ENCODE results near the gene CCL18. TPM values are rescaled to one million over a fixed set of nuclear protein-coding genes. Genes with fewer than 3 reads are reported as not detected.
"Not testable (repeated sequence)": the region's sequence is repeated elsewhere in the genome, so short reads cannot be mapped to it uniquely, and the experiment has no call there.

The CCL18 gene
- total RNA-seq, 1 experiment from 2014 or later, result not detected

- in situ Hi-C loops (cut with HindIII; ENCODE audit: low pct_unique_long_range_greater_than_20kb, low sequenced_read_pairs), result no loop called here
- intact Hi-C loops (cut with micrococcal nuclease; ENCODE audit: unreplicated experiment), result no loop called here
- no peaks in the 10 kb centered on the region for H3K27me3 ChIP-seq (ENCODE audit: control insufficient read depth, insufficient read depth, low read length)
- H3K4me1 ChIP-seq (ENCODE audit: control insufficient read depth, insufficient read depth, low read length), result no peaks in the 10 kb centered on the region
- DNase-seq (ENCODE audit: low read depth, low spot score) (no peak), ATAC-seq (peak; percentile 78)
- no peaks in the 10 kb centered on the region for H3K9me3 ChIP-seq (ENCODE audit: control insufficient read depth, insufficient read depth, low read depth, low read length)
- no TSS peak for BruUV-seq (replicated peaks)
- H3K4me3 ChIP-seq (ENCODE audit: low read depth in 2 of 2, low read length in 2 of 2), result no peak overlapping the region
- no peaks in the 10 kb centered on the region for H3K36me3 ChIP-seq (ENCODE audit: control insufficient read depth, insufficient read depth, low read length)
- TF ChIP-seq POLR2AphosphoS5 (IDR thresholded peaks at IDR 0.05; ENCODE audit: low read depth, low read length) (no peak), TCF7L2 (IDR thresholded peaks at IDR 0.05; ENCODE audit: low read depth, low read length) (no peak), REST (IDR thresholded peaks at IDR 0.05; ENCODE audit: insufficient read depth in 1 of 2, low read depth in 2 of 2, low read length in 1 of 2) (no peak), SIN3A (IDR thresholded peaks at IDR 0.05; ENCODE audit: borderline replicate concordance, insufficient read depth, low read depth, low read length) (no peak), CTCF (IDR thresholded peaks at IDR 0.05) (peak; percentile 8; the same call in 1 of the 2 replicates)
- ChIA-PET POLR2A (no interaction called here), CTCF (interaction anchor here (0.6 kb wide), 1 partner anchor 93 kb away, joined by 5 read pairs; no protein-coding TSS in a partner anchor)
- H3K27ac ChIP-seq (ENCODE audit: low read length), result no peak overlapping the region
These were observed 54.6 kb downstream of the CCL18 start for GRCh38 chr17:36118477-36119353.

- Histone ChIP-seq H3K36me3 (ENCODE audit: control insufficient read depth, insufficient read depth, low read length) (no peaks in the 10 kb centered on the region), H3K27me3 (ENCODE audit: control insufficient read depth, insufficient read depth, low read length) (no peaks in the 10 kb centered on the region), H3K4me1 (ENCODE audit: control insufficient read depth, insufficient read depth, low read length) (no peaks in the 10 kb centered on the region), H3K27ac (ENCODE audit: low read length) (no peak overlapping the region), H3K4me3 (ENCODE audit: low read depth in 2 of 2, low read length in 2 of 2) (no peak overlapping the region), H3K9me3 (ENCODE audit: control insufficient read depth, insufficient read depth, low read depth, low read length) (no peaks in the 10 kb centered on the region)
- in situ Hi-C loops (cut with HindIII; ENCODE audit: low pct_unique_long_range_greater_than_20kb, low sequenced_read_pairs), result no loop called here
- DNase-seq (ENCODE audit: low read depth, low spot score), result no peak
- ChIA-PET POLR2A (no interaction called here), CTCF (no interaction called here)
- TF ChIP-seq TCF7L2 (IDR thresholded peaks at IDR 0.05; ENCODE audit: low read depth, low read length) (no peak), POLR2AphosphoS5 (IDR thresholded peaks at IDR 0.05; ENCODE audit: low read depth, low read length) (no peak), REST (IDR thresholded peaks at IDR 0.05; ENCODE audit: insufficient read depth in 1 of 2, low read depth in 2 of 2, low read length in 1 of 2) (no peak), CTCF (IDR thresholded peaks at IDR 0.05) (no peak), SIN3A (IDR thresholded peaks at IDR 0.05; ENCODE audit: borderline replicate concordance, insufficient read depth, low read depth, low read length) (no peak)
- intact Hi-C loops (cut with micrococcal nuclease; ENCODE audit: unreplicated experiment), result no loop called here
- no peak for ATAC-seq
- BruUV-seq (replicated peaks), result no TSS peak
These were observed 56.1 kb downstream of the CCL18 start for GRCh38 chr17:36120221-36120620.

- H3K27ac ChIP-seq (ENCODE audit: low read length); intact Hi-C loops (cut with micrococcal nuclease; ENCODE audit: unreplicated experiment); H3K4me1 ChIP-seq (ENCODE audit: control insufficient read depth, insufficient read depth, low read length); POLR2A ChIA-PET; CTCF ChIA-PET; DNase-seq (ENCODE audit: low read depth, low spot score); H3K36me3 ChIP-seq (ENCODE audit: control insufficient read depth, insufficient read depth, low read length); H3K27me3 ChIP-seq (ENCODE audit: control insufficient read depth, insufficient read depth, low read length); in situ Hi-C loops (cut with HindIII; ENCODE audit: low pct_unique_long_range_greater_than_20kb, low sequenced_read_pairs); ATAC-seq; H3K9me3 ChIP-seq (ENCODE audit: control insufficient read depth, insufficient read depth, low read depth, low read length); H3K4me3 ChIP-seq (ENCODE audit: low read depth in 2 of 2, low read length in 2 of 2); BruUV-seq (replicated peaks): not testable (repeated sequence)
These were observed 57.0 kb downstream of the CCL18 start for GRCh38 chr17:36121099-36121498.
